HG02588 (cell line): ENCODE measurements around the gene DYRK3.
"Not testable (repeated sequence)": the region's sequence is repeated elsewhere in the genome, so short reads cannot be mapped to it uniquely, and the experiment has no call there.

ENCODE experiments used
- ATAC-seq: cut with Tn5 transposase; IDR thresholded peaks from one replicate; pipeline ENCODE4 v1.9.1; 2021; ENCODE audit warnings: mild to moderate bottlenecking, moderate library complexity; ENCODE audit not compliant: unreplicated experiment

DYRK3 gene

GRCh38 chr1:206628916-206629315 is 6.4 kb upstream of the DYRK3 start:
- ATAC-seq = no peak

- no peak for ATAC-seq
These were observed 4.2 kb upstream of the DYRK3 start for GRCh38 chr1:206631085-206631509.

- no peak for ATAC-seq
These were observed 1.6 kb upstream of the DYRK3 start for GRCh38 chr1:206633708-206634121.

GRCh38 chr1:206634365-206635079 is 814 bp upstream of the DYRK3 start:
- ATAC-seq = no peak

GRCh38 chr1:206635978-206636345 is 626 bp downstream of the DYRK3 start:
- no peak for ATAC-seq

GRCh38 chr1:206636671-206637070 is 1.3 kb downstream of the DYRK3 start:
- ATAC-seq = no peak

- no peak for ATAC-seq
These were observed 2.3 kb downstream of the DYRK3 start for GRCh38 chr1:206637605-206638004.

- not testable (repeated sequence) for ATAC-seq
These were observed 6.7 kb downstream of the DYRK3 start for GRCh38 chr1:206642074-206642473.

- ATAC-seq = no peak
These were observed 7.9 kb downstream of the DYRK3 start for GRCh38 chr1:206643118-206643698.

GRCh38 chr1:206646504-206646903 is 11.2 kb downstream of the DYRK3 start:
- no peak for ATAC-seq

GRCh38 chr1:206647224-206647623 is 11.9 kb downstream of the DYRK3 start:
- no peak for ATAC-seq

- ATAC-seq = no peak
These were observed 14.1 kb downstream of the DYRK3 start for GRCh38 chr1:206649261-206649921.

GRCh38 chr1:206651014-206651413 is 15.7 kb downstream of the DYRK3 start:
- no peak for ATAC-seq

- ATAC-seq = no peak
These were observed 16.9 kb downstream of the DYRK3 start for GRCh38 chr1:206651958-206652890.

GRCh38 chr1:206653715-206654459 is 18.6 kb downstream of the DYRK3 start:
- ATAC-seq = no peak

GRCh38 chr1:206654828-206655227 is 19.5 kb downstream of the DYRK3 start:
- no peak for ATAC-seq

- ATAC-seq = no peak
These were observed 20.1 kb downstream of the DYRK3 start for GRCh38 chr1:206655471-206655882.

- no peak for ATAC-seq
These were observed 21.6 kb downstream of the DYRK3 start for GRCh38 chr1:206656936-206657335.

GRCh38 chr1:206657751-206658150 is 22.4 kb downstream of the DYRK3 start:
- no peak for ATAC-seq

- ATAC-seq = no peak
These were observed 23.1 kb downstream of the DYRK3 start for GRCh38 chr1:206658264-206658980.
